ENCODE data around the gene POC1A.

The POC1A gene

GRCh38 chr3:52069135-52069534, 85.1 kb downstream of the POC1A start:
- Histone ChIP-seq H3K36me3 (ENCODE audit: control insufficient read depth, insufficient read depth, low read length) (peaks cover 6% of the 10 kb centered on the region), H3K27me3 (ENCODE audit: control insufficient read depth, insufficient read depth, low read length) (no peaks in the 10 kb centered on the region), H3K4me1 (ENCODE audit: control insufficient read depth, insufficient read depth, low read length) (no peaks in the 10 kb centered on the region; the same call in 1 of the 2 replicates), H3K4me3 (ENCODE audit: low read depth, low read length) (no peak overlapping the region), H3K27ac (ENCODE audit: low read depth, low read length) (no peak overlapping the region), H3K9me3 (ENCODE audit: control insufficient read depth, insufficient read depth, low read depth, low read length) (no peaks in the 10 kb centered on the region), H3K9ac (ENCODE audit: low read length) (no peak overlapping the region)

- no peaks in the 10 kb centered on the region; the same call in 1 of the 2 replicates for H3K4me1 ChIP-seq (ENCODE audit: control insufficient read depth, insufficient read depth, low read length)
- H3K36me3 ChIP-seq (ENCODE audit: control insufficient read depth, insufficient read depth, low read length): peaks cover 2% of the 10 kb centered on the region; the same call in 1 of the 2 replicates
- H3K27ac ChIP-seq (ENCODE audit: low read depth, low read length): no peak overlapping the region
- H3K9ac ChIP-seq (ENCODE audit: low read length): no peak overlapping the region
- H3K27me3 ChIP-seq (ENCODE audit: control insufficient read depth, insufficient read depth, low read length): no peaks in the 10 kb centered on the region
- H3K4me3 ChIP-seq (ENCODE audit: low read depth, low read length): no peak overlapping the region
- no peaks in the 10 kb centered on the region for H3K9me3 ChIP-seq (ENCODE audit: control insufficient read depth, insufficient read depth, low read depth, low read length)
Observed at GRCh38 chr3:52068730-52069129, 85.5 kb downstream of the POC1A start.

- H3K36me3 ChIP-seq (ENCODE audit: control insufficient read depth, insufficient read depth, low read length): 0 out of 2 replicates have a peak, but pooled peaks cover 2% of the 10 kb centered on the region
- H3K9ac ChIP-seq (ENCODE audit: low read length): no peak overlapping the region
- H3K4me3 ChIP-seq (ENCODE audit: low read depth, low read length): no peak overlapping the region
- no peaks in the 10 kb centered on the region for H3K27me3 ChIP-seq (ENCODE audit: control insufficient read depth, insufficient read depth, low read length)
- no peaks in the 10 kb centered on the region; the same call in 1 of the 2 replicates for H3K4me1 ChIP-seq (ENCODE audit: control insufficient read depth, insufficient read depth, low read length)
- H3K9me3 ChIP-seq (ENCODE audit: control insufficient read depth, insufficient read depth, low read depth, low read length): no peaks in the 10 kb centered on the region
- no peak overlapping the region for H3K27ac ChIP-seq (ENCODE audit: low read depth, low read length)
Observed at GRCh38 chr3:52068055-52068571, 86.1 kb downstream of the POC1A start.

- H3K36me3 ChIP-seq (ENCODE audit: control insufficient read depth, insufficient read depth, low read length): 0 out of 2 replicates have a peak, but pooled peaks cover 2% of the 10 kb centered on the region
- no peaks in the 10 kb centered on the region for H3K9me3 ChIP-seq (ENCODE audit: control insufficient read depth, insufficient read depth, low read depth, low read length)
- no peaks in the 10 kb centered on the region; the same call in 1 of the 2 replicates for H3K4me1 ChIP-seq (ENCODE audit: control insufficient read depth, insufficient read depth, low read length)
- H3K27me3 ChIP-seq (ENCODE audit: control insufficient read depth, insufficient read depth, low read length): no peaks in the 10 kb centered on the region
- no peak overlapping the region for H3K27ac ChIP-seq (ENCODE audit: low read depth, low read length)
- H3K4me3 ChIP-seq (ENCODE audit: low read depth, low read length): no peak overlapping the region
- H3K9ac ChIP-seq (ENCODE audit: low read length): no peak overlapping the region
Observed at GRCh38 chr3:52067526-52067925, 86.7 kb downstream of the POC1A start.

- 0 out of 2 replicates have a peak, but pooled peaks cover under 1% of the 10 kb centered on the region for H3K36me3 ChIP-seq (ENCODE audit: control insufficient read depth, insufficient read depth, low read length)
- H3K4me1 ChIP-seq (ENCODE audit: control insufficient read depth, insufficient read depth, low read length): no peaks in the 10 kb centered on the region; the same call in 1 of the 2 replicates
- no peak overlapping the region for H3K9ac ChIP-seq (ENCODE audit: low read length)
- no peak overlapping the region for H3K27ac ChIP-seq (ENCODE audit: low read depth, low read length)
- no peak overlapping the region for H3K4me3 ChIP-seq (ENCODE audit: low read depth, low read length)
- no peaks in the 10 kb centered on the region for H3K27me3 ChIP-seq (ENCODE audit: control insufficient read depth, insufficient read depth, low read length)
- no peaks in the 10 kb centered on the region for H3K9me3 ChIP-seq (ENCODE audit: control insufficient read depth, insufficient read depth, low read depth, low read length)
Observed at GRCh38 chr3:52067046-52067445, 87.2 kb downstream of the POC1A start.

- Histone ChIP-seq H3K9ac (ENCODE audit: low read length) (no peak overlapping the region), H3K36me3 (ENCODE audit: control insufficient read depth, insufficient read depth, low read length) (no peaks in the 10 kb centered on the region), H3K27me3 (ENCODE audit: control insufficient read depth, insufficient read depth, low read length) (no peaks in the 10 kb centered on the region), H3K4me3 (ENCODE audit: low read depth, low read length) (no peak overlapping the region), H3K4me1 (ENCODE audit: control insufficient read depth, insufficient read depth, low read length) (no peaks in the 10 kb centered on the region; the same call in 1 of the 2 replicates), H3K9me3 (ENCODE audit: control insufficient read depth, insufficient read depth, low read depth, low read length) (no peaks in the 10 kb centered on the region), H3K27ac (ENCODE audit: low read depth, low read length) (no peak overlapping the region)
Observed at GRCh38 chr3:52065264-52065756, 88.9 kb downstream of the POC1A start.

GRCh38 chr3:52064561-52064960, 89.7 kb downstream of the POC1A start:
- Histone ChIP-seq H3K27me3 (ENCODE audit: control insufficient read depth, insufficient read depth, low read length) (no peaks in the 10 kb centered on the region), H3K9me3 (ENCODE audit: control insufficient read depth, insufficient read depth, low read depth, low read length) (no peaks in the 10 kb centered on the region), H3K4me1 (ENCODE audit: control insufficient read depth, insufficient read depth, low read length) (no peaks in the 10 kb centered on the region; the same call in 1 of the 2 replicates), H3K4me3 (ENCODE audit: low read depth, low read length) (no peak overlapping the region), H3K9ac (ENCODE audit: low read length) (no peak overlapping the region), H3K36me3 (ENCODE audit: control insufficient read depth, insufficient read depth, low read length) (no peaks in the 10 kb centered on the region), H3K27ac (ENCODE audit: low read depth, low read length) (no peak overlapping the region)

- Histone ChIP-seq H3K36me3 (ENCODE audit: control insufficient read depth, insufficient read depth, low read length) (no peaks in the 10 kb centered on the region), H3K27me3 (ENCODE audit: control insufficient read depth, insufficient read depth, low read length) (peaks cover 9% of the 10 kb centered on the region), H3K9ac (ENCODE audit: low read length) (no peak overlapping the region), H3K4me3 (ENCODE audit: low read depth, low read length) (no peak overlapping the region), H3K4me1 (ENCODE audit: control insufficient read depth, insufficient read depth, low read length) (no peaks in the 10 kb centered on the region; the same call in 1 of the 2 replicates), H3K27ac (ENCODE audit: low read depth, low read length) (no peak overlapping the region), H3K9me3 (ENCODE audit: control insufficient read depth, insufficient read depth, low read depth, low read length) (no peaks in the 10 kb centered on the region)
Observed at GRCh38 chr3:52063026-52063723, 91.0 kb downstream of the POC1A start.

- Histone ChIP-seq H3K36me3 (ENCODE audit: control insufficient read depth, insufficient read depth, low read length) (no peaks in the 10 kb centered on the region), H3K9ac (ENCODE audit: low read length) (no peak overlapping the region), H3K27me3 (ENCODE audit: control insufficient read depth, insufficient read depth, low read length) (peaks cover 15% of the 10 kb centered on the region), H3K9me3 (ENCODE audit: control insufficient read depth, insufficient read depth, low read depth, low read length) (no peaks in the 10 kb centered on the region), H3K4me1 (ENCODE audit: control insufficient read depth, insufficient read depth, low read length) (peaks cover 6% of the 10 kb centered on the region), H3K4me3 (ENCODE audit: low read depth, low read length) (no peak overlapping the region), H3K27ac (ENCODE audit: low read depth, low read length) (no peak overlapping the region)
Observed at GRCh38 chr3:52062505-52062904, 91.7 kb downstream of the POC1A start.

GRCh38 chr3:52061121-52061910, 92.9 kb downstream of the POC1A start:
- Histone ChIP-seq H3K36me3 (ENCODE audit: control insufficient read depth, insufficient read depth, low read length) (no peaks in the 10 kb centered on the region), H3K4me1 (ENCODE audit: control insufficient read depth, insufficient read depth, low read length) (peaks cover 7% of the 10 kb centered on the region), H3K27ac (ENCODE audit: low read depth, low read length) (no peak overlapping the region)

GRCh38 chr3:52059781-52060180, 94.4 kb downstream of the POC1A start:
- Histone ChIP-seq H3K9me3 (ENCODE audit: control insufficient read depth, insufficient read depth, low read depth, low read length) (no peaks in the 10 kb centered on the region), H3K27me3 (ENCODE audit: control insufficient read depth, insufficient read depth, low read length) (peaks cover 15% of the 10 kb centered on the region), H3K27ac (ENCODE audit: low read depth, low read length) (no peak overlapping the region), H3K36me3 (ENCODE audit: control insufficient read depth, insufficient read depth, low read length) (no peaks in the 10 kb centered on the region), H3K4me1 (ENCODE audit: control insufficient read depth, insufficient read depth, low read length) (peaks cover 7% of the 10 kb centered on the region), H3K4me3 (ENCODE audit: low read depth, low read length) (no peak overlapping the region), H3K9ac (ENCODE audit: low read length) (no peak overlapping the region)

More at GRCh38 chr3:52061121-52061910, 92.9 kb downstream of the POC1A start:
- H3K9ac ChIP-seq (ENCODE audit: low read length): no peak overlapping the region
- peaks cover 15% of the 10 kb centered on the region for H3K27me3 ChIP-seq (ENCODE audit: control insufficient read depth, insufficient read depth, low read length)
- H3K9me3 ChIP-seq (ENCODE audit: control insufficient read depth, insufficient read depth, low read depth, low read length): no peaks in the 10 kb centered on the region
- no peak overlapping the region for H3K4me3 ChIP-seq (ENCODE audit: low read depth, low read length)

All from HUES6 (cell line).